DMS153 (cell line): ENCODE measurements around the gene ANO6.
"Not testable (repeated sequence)": the region's sequence is repeated elsewhere in the genome, so short reads cannot be mapped to it uniquely, and the experiment has no call there.

Experiments used
- DNase-seq: peaks from one replicate; lab custom pipeline; 2025; lab: John Stamatoyannopoulos, UW

ANO6 gene

DNA sequence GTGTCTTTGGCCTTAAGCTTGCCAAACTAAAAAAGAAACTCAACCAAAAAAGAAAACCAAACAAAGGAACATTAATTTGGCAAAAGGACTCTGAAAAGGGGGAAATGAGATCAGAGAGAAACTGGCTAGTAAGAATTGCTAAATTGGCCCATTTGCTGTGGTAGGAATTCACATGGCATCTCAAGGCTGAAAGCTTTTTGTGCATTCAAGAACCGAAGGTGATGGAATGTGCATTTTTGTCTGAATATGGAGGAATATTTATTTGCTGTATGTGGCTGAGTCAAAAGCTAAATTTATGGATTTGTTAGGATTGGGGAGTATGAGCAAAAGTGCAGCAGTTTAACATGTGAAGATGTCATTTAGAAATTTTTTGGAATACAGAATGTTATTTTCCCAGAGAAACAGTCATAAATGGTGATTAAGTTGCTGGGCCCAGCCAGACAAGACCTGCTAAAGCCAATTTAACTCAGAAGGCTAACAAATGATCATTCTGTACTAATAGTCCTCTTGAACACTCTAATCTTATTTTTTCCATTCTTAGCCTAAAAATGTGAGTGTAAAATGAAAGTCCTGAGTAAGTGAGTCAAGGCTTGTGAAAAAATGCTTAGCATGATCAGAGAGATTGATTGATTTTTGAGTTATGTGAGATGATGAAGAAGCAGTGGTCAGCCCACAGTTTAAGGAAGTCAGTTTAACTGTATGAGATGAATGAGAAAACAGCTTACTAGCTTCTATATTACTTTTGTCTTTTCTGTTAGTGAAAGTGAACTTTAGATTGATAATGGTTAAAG lies 94.1 kb downstream of the ANO6 start:
- DNase-seq, result no peak

DNA sequence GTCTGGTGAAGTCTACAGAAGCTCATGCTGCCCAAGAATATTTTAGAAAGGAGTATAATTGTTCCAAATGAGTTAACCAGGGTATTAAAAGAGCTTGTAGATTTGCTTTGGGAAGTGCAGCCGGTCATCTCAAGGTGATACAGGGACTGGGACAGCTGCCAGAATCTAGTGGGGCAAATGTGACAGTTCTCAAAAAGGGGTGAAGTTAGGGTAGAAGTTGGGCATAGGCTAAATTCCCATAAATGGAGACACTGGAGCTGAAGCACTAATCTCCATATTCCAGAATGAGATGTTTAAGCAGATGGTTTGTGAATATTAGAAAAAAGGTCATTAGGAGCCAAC lies 94.7 kb downstream of the ANO6 start:
- no peak for DNase-seq

DNA sequence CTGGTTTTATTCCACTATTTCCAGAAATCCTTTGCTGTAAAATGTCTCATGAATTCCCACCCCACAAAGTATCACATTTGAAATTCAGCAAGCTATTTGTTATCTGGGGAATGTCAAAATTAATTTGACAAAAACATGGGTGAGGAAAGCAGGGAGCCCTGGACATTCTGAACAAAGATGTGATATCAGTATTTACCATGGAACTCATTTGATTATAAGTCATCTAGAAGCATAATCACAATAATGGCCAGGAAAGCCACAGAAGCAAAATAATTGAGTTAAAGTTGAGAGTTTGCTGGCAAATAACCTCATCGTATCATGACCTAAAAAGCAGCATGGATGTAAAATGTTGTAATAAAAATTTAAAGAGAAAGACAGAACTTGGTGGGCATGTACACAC lies 96.1 kb downstream of the ANO6 start:
- DNase-seq, result no peak

DNA sequence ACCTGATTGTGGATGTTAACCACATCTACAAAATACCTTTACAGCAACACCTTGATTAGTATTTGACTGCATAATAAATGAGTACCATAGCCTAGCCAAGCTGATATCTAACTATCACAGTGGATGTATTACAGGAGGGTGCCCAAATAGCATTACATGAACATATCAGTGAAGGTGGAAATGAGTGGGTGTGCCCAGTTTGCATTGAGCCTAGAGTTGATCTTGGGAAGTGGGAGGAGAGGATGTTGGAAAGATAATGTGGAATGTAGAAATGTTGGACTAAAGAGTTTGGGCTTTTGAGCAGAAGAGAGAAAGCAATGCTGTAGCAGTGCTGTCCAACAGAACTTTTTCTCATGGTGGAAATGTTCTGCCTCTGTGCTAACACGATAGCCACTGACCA lies 98.9 kb downstream of the ANO6 start:
- DNase-seq, result no peak

DNA sequence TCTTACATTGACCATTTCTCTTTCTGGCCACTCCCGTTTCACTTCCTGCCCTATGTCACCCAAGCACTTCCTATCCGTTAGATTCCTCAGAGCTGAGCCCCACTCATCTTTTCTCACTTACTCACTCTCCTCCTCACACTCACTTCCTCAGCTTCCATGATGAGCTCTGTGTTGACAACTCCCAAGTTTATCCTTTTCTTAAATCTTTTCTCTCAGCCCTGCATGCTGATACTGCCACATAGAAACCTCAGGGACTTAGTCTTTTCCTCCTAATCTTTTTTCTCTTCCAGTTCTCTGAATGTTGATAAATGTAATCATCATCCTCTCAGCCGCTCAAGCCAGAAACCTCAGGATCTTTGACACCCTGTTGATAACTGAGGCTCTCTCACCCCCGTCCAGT lies 99.6 kb downstream of the ANO6 start:
- DNase-seq, result no peak

GRCh38 chr12:45317261-45317660 lies 101.4 kb downstream of the ANO6 start:
- not testable (repeated sequence) for DNase-seq

- no peak for DNase-seq
Measured at GRCh38 chr12:45322810-45323209, 106.9 kb downstream of the ANO6 start.

DNA sequence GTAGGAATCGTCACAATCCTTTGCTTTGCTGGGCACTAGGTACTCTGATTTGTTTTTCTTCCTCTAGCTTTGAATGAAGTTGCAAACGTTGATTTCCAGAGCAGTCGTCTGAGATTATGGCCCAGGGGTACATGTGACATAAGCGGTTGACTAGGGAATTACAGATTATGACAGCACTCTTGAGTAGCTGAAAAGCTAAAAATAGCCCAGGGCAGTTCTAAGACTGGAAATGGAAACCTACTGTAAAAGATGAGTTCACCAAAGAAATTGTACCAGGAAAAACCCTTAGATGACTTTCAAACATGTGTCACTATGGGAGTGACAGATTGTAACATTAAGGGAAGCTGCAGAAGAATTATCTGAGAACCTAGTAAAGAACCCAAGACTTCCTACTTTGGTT lies 108.5 kb downstream of the ANO6 start:
- no peak for DNase-seq

DNA sequence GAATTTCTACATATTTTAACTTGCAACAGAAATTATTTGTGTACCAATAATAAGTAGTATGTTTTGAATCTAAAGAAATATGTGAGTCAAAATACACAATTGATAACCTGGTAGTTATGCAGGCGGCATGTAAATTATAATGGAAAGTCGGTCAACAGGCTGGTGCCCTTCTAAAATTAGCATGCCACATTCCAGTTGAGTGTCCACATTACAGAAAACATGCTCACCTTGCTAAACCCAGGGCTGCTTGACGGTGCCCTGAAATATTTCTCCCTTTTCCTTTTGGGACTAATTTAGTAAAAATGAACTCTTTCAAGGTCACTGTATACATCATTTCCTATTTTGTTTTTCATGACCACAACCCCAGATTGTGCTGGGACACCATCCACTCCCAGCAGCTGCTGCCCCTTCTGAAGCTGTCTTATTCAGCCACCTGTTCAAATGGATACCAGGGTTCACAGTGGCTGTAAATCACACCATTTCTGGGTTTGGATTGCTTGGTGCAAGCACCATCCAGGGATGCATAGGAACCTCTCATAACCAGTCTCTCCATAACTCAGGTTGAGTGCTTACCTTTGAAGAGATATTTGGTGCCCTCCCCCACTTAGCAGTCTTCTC lies 110.6 kb downstream of the ANO6 start:
- DNase-seq, result no peak

- DNase-seq, result no peak
Measured at GRCh38 chr12:45327823-45328383, 112.0 kb downstream of the ANO6 start.

GRCh38 chr12:45329238-45329637 lies 113.3 kb downstream of the ANO6 start:
- no peak for DNase-seq

- no peak for DNase-seq
Measured at GRCh38 chr12:45329702-45330101, 113.8 kb downstream of the ANO6 start.

- DNase-seq, result no peak
Measured at GRCh38 chr12:45331552-45331951, 115.7 kb downstream of the ANO6 start.

DNA sequence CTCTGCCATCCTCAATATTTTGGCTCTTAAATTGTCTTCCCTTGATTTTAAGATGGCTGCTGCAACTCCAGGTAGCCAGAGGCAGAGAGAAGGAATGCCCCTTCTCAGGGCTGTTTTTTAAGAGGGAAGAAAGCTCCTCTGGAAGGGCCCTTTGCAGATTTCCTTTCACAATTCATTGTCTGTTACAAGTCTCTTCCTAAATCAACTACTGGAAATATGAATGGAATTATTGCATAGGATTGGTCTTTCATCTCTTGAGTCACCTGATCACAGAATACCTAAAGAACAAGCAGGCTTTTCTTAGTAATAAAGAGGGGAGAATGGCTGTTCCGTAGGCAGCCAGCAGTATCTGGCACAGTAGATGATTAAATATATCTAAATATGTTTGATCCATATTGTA lies 118.5 kb downstream of the ANO6 start:
- no peak for DNase-seq

GRCh38 chr12:45336331-45336730 lies 120.4 kb downstream of the ANO6 start:
- no peak for DNase-seq

- no peak for DNase-seq
Measured at GRCh38 chr12:45336762-45337596, 121.1 kb downstream of the ANO6 start.

- DNase-seq, result no peak
Measured at GRCh38 chr12:45337835-45338234, 121.9 kb downstream of the ANO6 start.

GRCh38 chr12:45338272-45338671 lies 122.4 kb downstream of the ANO6 start:
- no peak for DNase-seq

- DNase-seq, result no peak
Measured at GRCh38 chr12:45339035-45339434, 123.1 kb downstream of the ANO6 start.

DNA sequence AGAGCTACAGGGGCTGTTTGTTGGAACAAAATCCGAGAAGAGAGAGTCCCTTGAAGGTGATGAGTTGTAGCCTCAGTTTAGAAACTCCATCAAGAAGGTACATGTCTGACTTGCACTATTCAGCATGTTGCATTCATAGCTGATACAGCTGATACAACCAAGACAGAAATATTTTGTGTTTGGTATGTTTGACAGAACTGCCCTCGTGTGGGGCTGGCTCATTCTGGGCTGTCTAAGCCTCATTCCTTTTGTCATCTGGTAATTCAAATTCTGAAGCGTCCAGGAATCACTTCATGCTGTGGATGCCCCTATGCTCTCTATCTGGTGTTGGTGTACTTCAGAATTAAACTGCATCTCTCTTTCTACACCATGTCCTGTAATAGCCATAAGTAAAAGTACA lies 126.3 kb downstream of the ANO6 start:
- no peak for DNase-seq

DNA sequence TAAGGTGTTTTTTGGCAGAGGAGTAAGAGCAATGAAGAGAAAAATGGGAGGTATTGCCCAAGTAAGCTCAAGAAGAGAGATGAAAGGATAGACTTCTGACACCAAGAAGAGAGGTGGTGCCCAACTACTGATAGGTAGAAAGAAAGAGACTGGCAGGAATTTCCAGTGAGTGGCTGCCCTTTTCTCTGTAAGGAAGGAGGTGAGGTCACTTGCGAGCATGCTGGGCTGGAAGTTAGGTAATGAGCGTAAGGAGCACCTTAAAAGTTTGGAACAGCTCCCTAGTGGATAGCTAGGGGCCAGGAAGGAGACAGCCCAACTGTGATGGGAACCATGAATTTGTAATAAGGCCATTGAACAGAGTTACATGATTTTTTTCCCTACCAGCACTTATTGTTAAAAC lies 127.0 kb downstream of the ANO6 start:
- no peak for DNase-seq

- DNase-seq, result no peak
Measured at GRCh38 chr12:45343269-45344051, 127.6 kb downstream of the ANO6 start.
